Trophoblast cell (in vitro differentiated cells and primary cell): Measurements from ENCODE around the gene EML1.

Experiments
- DNase-seq, 2 donors: peaks; one replicate each; pipeline ENCODE4 v3.0.0-alpha.2; 2016
- H2AFZ ChIP-seq: 2 replicates; pipeline ENCODE4 v1.6.1; 2013; ENCODE audit warnings: low read length, moderate library complexity, mild to moderate bottlenecking; ENCODE audit not compliant: insufficient read depth, poor library complexity
- H2AK5ac ChIP-seq: 2 replicates; pipeline ENCODE4 v1.6.1; 2013; ENCODE audit warnings: mild to moderate bottlenecking, low read length
- H2BK120ac ChIP-seq: 2 replicates; pipeline ENCODE4 v1.6.1; 2013; ENCODE audit warnings: low read length, mild to moderate bottlenecking, moderate library complexity; ENCODE audit not compliant: insufficient read depth, poor library complexity
- H2BK12ac ChIP-seq: 2 replicates; pipeline ENCODE4 v1.6.1; 2013; ENCODE audit warnings: mild to moderate bottlenecking, low read length, moderate library complexity
- H2BK5ac ChIP-seq: 2 replicates; pipeline ENCODE4 v1.6.1; 2013; ENCODE audit warnings: low read length, low read depth, moderate library complexity, mild to moderate bottlenecking; ENCODE audit not compliant: poor library complexity
- H3K14ac ChIP-seq: 2 replicates; pipeline ENCODE4 v1.6.1; 2013; ENCODE audit warnings: mild to moderate bottlenecking, low read length
- H3K18ac ChIP-seq: 2 replicates; pipeline ENCODE4 v1.6.1; 2013; ENCODE audit warnings: mild to moderate bottlenecking, low read length
- H3K23ac ChIP-seq: 2 replicates; pipeline ENCODE4 v1.6.1; 2013; ENCODE audit warnings: low read length
- H3K27ac ChIP-seq: 2 replicates; pipeline ENCODE4 v1.5.1; 2013; ENCODE audit warnings: low read depth, mild to moderate bottlenecking, inconsistent platforms, low read length, moderate library complexity
- H3K27me3 ChIP-seq: 2 replicates; pipeline ENCODE4 v1.6.1; 2013; ENCODE audit warnings: inconsistent platforms, mild to moderate bottlenecking, low read length, moderate library complexity; ENCODE audit not compliant: insufficient read depth
- H3K36me3 ChIP-seq, 2 experiments: 1 replicate in 1 of 2; 2 replicates in 1 of 2; pipeline ENCODE4 v1.6.1; 2013; ENCODE audit warnings: low read length in 2 of 2, mild to moderate bottlenecking in 2 of 2, moderate library complexity in 1 of 2; ENCODE audit not compliant: insufficient read depth in 2 of 2, control insufficient read depth in 1 of 2
- H3K4ac ChIP-seq: 2 replicates; pipeline ENCODE4 v1.6.1; 2013; ENCODE audit warnings: low read depth, mild to moderate bottlenecking, low read length, moderate library complexity
- H3K4me1 ChIP-seq, 2 experiments: 1 replicate in 1 of 2; 2 replicates in 1 of 2; pipeline ENCODE4 v1.6.1; 2013; ENCODE audit warnings: low read length in 2 of 2, mild to moderate bottlenecking in 2 of 2, moderate library complexity in 1 of 2; ENCODE audit not compliant: insufficient read depth in 2 of 2, control insufficient read depth in 1 of 2
- H3K4me2 ChIP-seq: 2 replicates; pipeline ENCODE4 v1.6.1; 2013; ENCODE audit warnings: inconsistent platforms, mild to moderate bottlenecking, low read length, moderate library complexity
- H3K4me3 ChIP-seq: 2 replicates; pipeline ENCODE4 v1.5.1; 2013; ENCODE audit warnings: mild to moderate bottlenecking, low read depth, low read length, inconsistent platforms
- H3K79me1 ChIP-seq: one replicate; pipeline ENCODE4 v1.6.1; 2013; ENCODE audit warnings: low read length
- H3K79me2 ChIP-seq: 2 replicates; pipeline ENCODE4 v1.6.1; 2013; ENCODE audit warnings: low read length, mild to moderate bottlenecking; ENCODE audit not compliant: control insufficient read depth, insufficient read depth, poor library complexity
- H3K9ac ChIP-seq: 2 replicates; pipeline ENCODE4 v1.6.1; 2013; ENCODE audit warnings: mild to moderate bottlenecking, low read length
- H3K9me3 ChIP-seq: 2 replicates; pipeline ENCODE4 v1.6.1; 2013; ENCODE audit warnings: low read depth, mild to moderate bottlenecking, control low read depth, inconsistent platforms, low read length; ENCODE audit not compliant: insufficient read depth
- H4K12ac ChIP-seq: 2 replicates; pipeline ENCODE4 v1.6.1; 2013; ENCODE audit warnings: low read depth, mild to moderate bottlenecking, low read length, moderate library complexity
- H4K8ac ChIP-seq: 2 replicates; pipeline ENCODE4 v1.6.1; 2013; ENCODE audit warnings: low read depth, mild to moderate bottlenecking, low read length, moderate library complexity
- H4K91ac ChIP-seq: one replicate; pipeline ENCODE4 v1.6.1; 2013; ENCODE audit warnings: low read depth, mild to moderate bottlenecking, low read length, moderate library complexity
- WGBS: extraction: QIAGEN DNeasy Blood & Tissue Kit; methylation state at CpG from one replicate; pipeline ENCODE4 v1.1.7; 2013; ENCODE audit warnings: missing lambda C conversion rate; ENCODE audit not compliant: insufficient read length, insufficient coverage; ENCODE audit errors: extremely low coverage; 5-methylcytosine and 5-hydroxymethylcytosine counted together

The EML1 gene

GRCh38 chr14:99839696-99840095 lies 46.5 kb downstream of the EML1 start:
- H3K27ac ChIP-seq = no peak overlapping the region
- no peak overlapping the region for H4K12ac ChIP-seq
- no peaks in the 10 kb centered on the region for H3K9me3 ChIP-seq
- H2BK120ac ChIP-seq = no peak overlapping the region
- H3K27me3 ChIP-seq = no peaks in the 10 kb centered on the region
- H3K4me3 ChIP-seq = no peak overlapping the region
- H3K18ac ChIP-seq = no peak overlapping the region
- no peak overlapping the region for H3K4ac ChIP-seq
- H2BK5ac ChIP-seq = no peak overlapping the region
- H3K79me2 ChIP-seq = peaks cover 1% of the 10 kb centered on the region
- no peak overlapping the region for H4K91ac ChIP-seq
- H3K4me2 ChIP-seq = no peak overlapping the region
- H3K23ac ChIP-seq = no peak overlapping the region
- H2BK12ac ChIP-seq = no peak overlapping the region
- peaks cover 0 to 5% of the 10 kb centered on the region in 2 experiments for H3K4me1 ChIP-seq
- H4K8ac ChIP-seq = no peak overlapping the region
- no peak for DNase-seq
- H3K14ac ChIP-seq = no peak overlapping the region
- no peak overlapping the region for H2AK5ac ChIP-seq
- no peak overlapping the region for H2AFZ ChIP-seq
- no peak overlapping the region for H3K9ac ChIP-seq
- H3K36me3 ChIP-seq = no peaks in the 10 kb centered on the region
- peaks cover 2% of the 10 kb centered on the region for H3K79me1 ChIP-seq
- no CpG with 5 or more reads among the region's 8 CpGs for WGBS

DNA sequence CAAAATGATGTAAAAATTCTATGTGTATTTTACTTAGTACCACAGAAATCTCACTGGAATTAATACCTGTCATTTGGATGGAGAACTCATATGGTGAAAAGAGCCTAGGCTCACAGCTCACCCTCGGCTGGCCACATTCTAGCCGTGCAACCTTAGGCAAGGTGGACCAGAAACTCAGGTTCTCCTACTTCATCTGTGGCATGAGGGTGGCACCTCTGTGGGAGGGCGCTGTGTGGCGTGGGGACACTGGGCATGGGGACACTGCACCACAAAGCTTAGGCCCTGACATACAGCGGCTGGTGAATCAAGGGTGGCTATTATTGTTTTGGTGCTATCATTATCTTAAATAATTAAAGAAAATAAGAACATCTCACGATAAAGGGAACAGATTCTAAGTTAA lies 47.1 kb downstream of the EML1 start:
- no peak overlapping the region for H4K12ac ChIP-seq
- no peak overlapping the region for H2BK5ac ChIP-seq
- H3K9me3 ChIP-seq = no peaks in the 10 kb centered on the region
- no peak overlapping the region for H4K91ac ChIP-seq
- H3K79me2 ChIP-seq = peaks cover 1% of the 10 kb centered on the region
- no peak overlapping the region for H2AK5ac ChIP-seq
- peak overlapping the region; percentile 61 for H3K18ac ChIP-seq
- H3K4me2 ChIP-seq = no peak overlapping the region
- peak overlapping the region; percentile 82 for H2BK12ac ChIP-seq
- WGBS = no CpG with 5 or more reads among the region's 6 CpGs
- no peak overlapping the region for H3K4ac ChIP-seq
- H3K23ac ChIP-seq = no peak overlapping the region
- no peak overlapping the region for H3K14ac ChIP-seq
- peaks cover 0 to 5% of the 10 kb centered on the region in 2 experiments for H3K4me1 ChIP-seq
- H3K9ac ChIP-seq = no peak overlapping the region
- no peak overlapping the region for H2BK120ac ChIP-seq
- H4K8ac ChIP-seq = no peak overlapping the region
- H3K4me3 ChIP-seq = no peak overlapping the region
- peaks cover 2% of the 10 kb centered on the region for H3K79me1 ChIP-seq
- H3K27ac ChIP-seq = no peak overlapping the region
- no peaks in the 10 kb centered on the region for H3K36me3 ChIP-seq
- no peaks in the 10 kb centered on the region for H3K27me3 ChIP-seq
- DNase-seq = no peak
- no peak overlapping the region for H2AFZ ChIP-seq

- no peaks in the 10 kb centered on the region for H3K36me3 ChIP-seq
- H2AFZ ChIP-seq = no peak overlapping the region
- H3K9ac ChIP-seq = no peak overlapping the region
- H3K79me1 ChIP-seq = peaks cover 2% of the 10 kb centered on the region
- no peak overlapping the region for H2BK120ac ChIP-seq
- no peak overlapping the region for H3K14ac ChIP-seq
- H3K4me2 ChIP-seq = no peak overlapping the region
- no peak overlapping the region for H3K23ac ChIP-seq
- no peak for DNase-seq
- no CpG with 5 or more reads among the region's 5 CpGs for WGBS
- H3K4me3 ChIP-seq = peak overlapping the region; percentile 11
- H4K12ac ChIP-seq = no peak overlapping the region
- no peaks in the 10 kb centered on the region for H3K9me3 ChIP-seq
- no peak overlapping the region for H2BK12ac ChIP-seq
- no peaks in the 10 kb centered on the region for H3K27me3 ChIP-seq
- peaks cover 0 to 5% of the 10 kb centered on the region in 2 experiments for H3K4me1 ChIP-seq
- no peak overlapping the region for H2BK5ac ChIP-seq
- no peak overlapping the region for H3K27ac ChIP-seq
- no peak overlapping the region for H2AK5ac ChIP-seq
- no peak overlapping the region for H3K18ac ChIP-seq
- no peak overlapping the region for H4K91ac ChIP-seq
- no peak overlapping the region for H4K8ac ChIP-seq
- H3K79me2 ChIP-seq = peaks cover 1% of the 10 kb centered on the region
- no peak overlapping the region for H3K4ac ChIP-seq
Observed at GRCh38 chr14:99840774-99841305, 47.6 kb downstream of the EML1 start.

- H4K91ac ChIP-seq = no peak overlapping the region
- no peak overlapping the region for H3K27ac ChIP-seq
- H3K27me3 ChIP-seq = no peaks in the 10 kb centered on the region
- WGBS = no CpG with 5 or more reads among the region's 9 CpGs
- H3K4ac ChIP-seq = no peak overlapping the region
- no peak overlapping the region for H3K18ac ChIP-seq
- H4K8ac ChIP-seq = no peak overlapping the region
- H3K9ac ChIP-seq = no peak overlapping the region
- H2AFZ ChIP-seq = no peak overlapping the region
- H3K4me3 ChIP-seq = no peak overlapping the region
- H3K79me2 ChIP-seq = peaks cover 1% of the 10 kb centered on the region
- no peak overlapping the region for H2BK120ac ChIP-seq
- H4K12ac ChIP-seq = no peak overlapping the region
- H2BK12ac ChIP-seq = no peak overlapping the region
- no peaks in the 10 kb centered on the region for H3K36me3 ChIP-seq
- H3K9me3 ChIP-seq = no peaks in the 10 kb centered on the region
- H2AK5ac ChIP-seq = no peak overlapping the region
- no peak overlapping the region for H3K4me2 ChIP-seq
- no peak for DNase-seq
- no peak overlapping the region for H3K14ac ChIP-seq
- peaks cover 0 to 5% of the 10 kb centered on the region in 2 experiments for H3K4me1 ChIP-seq
- peaks cover 2% of the 10 kb centered on the region for H3K79me1 ChIP-seq
- no peak overlapping the region for H3K23ac ChIP-seq
- no peak overlapping the region for H2BK5ac ChIP-seq
Observed at GRCh38 chr14:99841436-99842071, 48.3 kb downstream of the EML1 start.
